HG02970 (cell line): Measurements from ENCODE around the gene RNLS.
"Not testable (repeated sequence)": the region's sequence is repeated elsewhere in the genome, so short reads cannot be mapped to it uniquely, and the experiment has no call there.

Source experiments
- ATAC-seq: cut with Tn5 transposase; IDR thresholded peaks from one replicate; pipeline ENCODE4 v1.9.1; 2021; ENCODE audit warnings: mild to moderate bottlenecking, moderate library complexity, moderate number of reproducible peaks; ENCODE audit not compliant: unreplicated experiment, low FRiP score

The RNLS gene

GRCh38 chr10:88486816-88487215, 96.3 kb downstream of the RNLS start:
- not testable (repeated sequence) for ATAC-seq

DNA sequence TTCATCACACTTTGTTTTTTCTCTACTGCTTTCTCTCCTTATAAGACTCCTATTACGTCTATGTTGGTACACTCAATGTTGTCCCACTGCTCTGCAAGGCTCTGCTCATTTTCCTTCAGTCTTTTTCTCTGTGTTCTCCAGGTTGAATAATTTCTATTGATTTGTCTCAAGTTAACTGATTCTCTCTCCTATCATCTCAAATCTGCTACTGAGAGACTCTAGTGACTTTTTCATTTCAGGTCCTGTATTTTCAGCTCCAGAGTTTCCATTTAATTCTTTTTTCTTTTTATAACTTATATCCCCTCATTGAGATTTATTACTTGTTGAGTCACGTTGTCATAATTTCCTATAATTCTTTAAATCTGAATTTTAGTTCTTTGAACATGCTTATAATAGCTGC, 100.9 kb downstream of the RNLS start:
- ATAC-seq, result no peak

DNA sequence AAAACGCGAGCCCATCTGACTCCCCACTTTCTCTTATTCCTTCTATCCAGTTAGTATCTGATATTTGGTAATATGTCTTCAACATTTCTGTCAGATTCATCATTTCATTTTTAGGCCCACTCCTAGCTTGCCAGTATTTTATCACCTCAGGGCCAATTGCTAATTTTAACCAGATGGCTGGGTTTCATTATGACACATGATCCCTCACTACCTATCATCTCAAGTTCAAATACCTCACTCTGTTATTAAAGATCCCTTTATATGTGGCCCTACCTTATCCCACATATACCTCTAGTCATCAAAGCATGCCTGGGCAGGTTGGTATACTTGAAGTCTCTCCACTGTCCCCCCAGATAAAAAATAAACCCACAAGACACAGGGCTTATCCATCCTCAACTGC, 104.9 kb downstream of the RNLS start:
- no peak for ATAC-seq

GRCh38 chr10:88477343-88478085, 105.6 kb downstream of the RNLS start:
- no peak for ATAC-seq

DNA sequence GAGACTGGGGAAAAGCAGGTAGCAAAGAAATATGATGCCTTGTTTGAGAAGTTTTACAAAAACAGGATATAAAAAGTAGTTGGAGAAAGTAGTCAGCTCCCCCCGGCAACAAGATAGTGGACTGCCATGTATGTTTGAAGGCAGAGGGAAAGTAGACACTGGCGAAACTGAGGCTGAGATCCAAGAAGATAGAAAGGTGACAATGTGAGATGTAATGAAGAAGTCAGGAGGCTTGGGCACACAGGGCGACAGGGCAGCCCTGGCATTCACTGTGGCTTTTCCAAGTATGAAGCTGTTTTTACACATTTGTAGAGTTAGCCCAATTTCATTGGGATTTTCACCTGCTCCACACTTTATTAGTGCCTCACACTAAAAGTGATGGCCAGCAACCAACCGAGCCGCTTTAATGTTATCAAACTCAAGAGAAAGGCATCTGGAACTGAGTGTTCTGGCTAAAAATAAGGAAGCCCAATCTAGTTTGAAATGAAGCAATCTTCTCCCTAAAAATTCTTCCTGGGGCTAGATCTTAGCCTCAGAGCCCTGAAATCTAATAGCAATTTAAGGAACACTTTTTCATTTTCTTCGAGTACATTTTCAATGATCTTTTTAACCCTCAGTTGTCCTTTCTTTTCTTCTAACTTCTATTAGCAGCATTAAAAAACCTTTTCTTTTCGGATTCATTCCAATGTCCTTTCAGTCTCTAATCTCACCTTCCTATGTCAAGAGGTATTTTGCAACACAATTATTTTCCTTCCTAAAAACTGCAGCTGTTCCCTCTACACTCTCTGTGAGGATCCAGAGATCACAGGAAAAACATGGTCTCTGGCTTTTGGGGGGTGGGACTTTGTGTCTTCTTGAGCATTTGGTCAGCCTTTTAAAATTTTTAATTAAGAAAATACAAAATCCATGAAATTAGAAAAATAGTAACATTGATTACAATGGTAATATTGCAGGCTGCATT, 108.0 kb downstream of the RNLS start:
- no peak for ATAC-seq

GRCh38 chr10:88473989-88474883, 108.9 kb downstream of the RNLS start:
- no peak for ATAC-seq

DNA sequence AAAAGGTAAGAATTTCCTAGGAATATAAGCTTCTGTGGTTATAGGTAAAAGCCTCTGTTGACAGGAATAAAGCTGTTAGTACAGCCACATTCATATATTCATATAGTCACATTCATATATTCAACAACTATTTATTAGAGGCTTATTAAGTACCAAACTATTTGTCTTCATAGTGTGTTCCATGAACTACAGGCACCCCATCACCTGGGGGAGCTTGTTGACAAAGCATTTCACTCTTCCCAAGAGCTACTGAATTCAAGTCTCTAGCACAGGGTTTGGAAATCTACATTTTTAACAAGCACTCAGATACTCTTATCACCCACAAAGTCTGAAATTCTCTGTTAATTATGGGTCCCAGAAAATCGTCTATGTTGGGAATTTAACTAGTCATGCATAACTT, 110.6 kb downstream of the RNLS start:
- no peak for ATAC-seq

GRCh38 chr10:88471899-88472298, 111.2 kb downstream of the RNLS start:
- ATAC-seq, result no peak

GRCh38 chr10:88467835-88468485, 115.2 kb downstream of the RNLS start:
- ATAC-seq, result no peak

DNA sequence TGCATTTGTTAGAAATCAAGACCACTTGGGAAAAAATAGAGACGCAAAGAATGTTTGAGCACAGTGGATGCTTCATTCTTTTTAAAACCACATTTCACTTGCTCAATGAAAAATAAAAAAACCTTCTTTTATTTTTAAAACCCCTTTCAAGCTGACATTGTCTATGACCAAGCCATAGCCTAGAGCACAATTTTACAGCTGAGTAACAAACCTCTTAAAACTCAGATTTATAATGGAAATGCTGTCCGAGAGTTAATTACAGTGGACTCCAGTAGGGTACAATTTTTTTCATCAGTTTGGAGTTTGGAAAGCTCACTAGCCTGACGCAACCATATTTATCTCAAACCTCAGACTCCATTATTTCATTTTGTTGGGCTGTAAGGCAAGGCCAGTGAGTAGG, 116.3 kb downstream of the RNLS start:
- no peak for ATAC-seq

- ATAC-seq, result no peak
Observed at GRCh38 chr10:88465765-88466164, 117.4 kb downstream of the RNLS start.

- no peak for ATAC-seq
Observed at GRCh38 chr10:88463811-88464210, 119.3 kb downstream of the RNLS start.

- no peak for ATAC-seq
Observed at GRCh38 chr10:88461426-88461825, 121.7 kb downstream of the RNLS start.

DNA sequence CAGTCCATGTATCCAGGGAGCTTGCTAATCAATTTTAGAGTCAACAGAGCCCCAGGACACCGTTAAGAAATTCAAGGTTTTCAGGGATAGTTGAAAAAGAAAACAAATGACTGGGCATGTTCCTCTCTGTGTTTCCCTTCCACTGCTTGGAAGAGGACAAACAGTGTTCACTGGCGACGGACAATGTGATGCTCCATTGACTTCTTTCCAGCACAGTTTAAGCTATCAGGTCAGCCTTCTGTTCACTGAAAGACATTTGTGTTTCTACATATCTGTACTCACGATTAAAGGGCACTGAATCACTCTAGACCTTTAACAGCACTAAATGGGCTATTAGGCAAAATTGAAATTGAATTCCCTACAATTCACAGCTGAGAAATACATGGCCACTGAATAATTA, 123.6 kb downstream of the RNLS start:
- ATAC-seq, result no peak

GRCh38 chr10:88458209-88458608, 124.9 kb downstream of the RNLS start:
- ATAC-seq, result no peak

GRCh38 chr10:88457660-88458059, 125.5 kb downstream of the RNLS start:
- no peak for ATAC-seq

DNA sequence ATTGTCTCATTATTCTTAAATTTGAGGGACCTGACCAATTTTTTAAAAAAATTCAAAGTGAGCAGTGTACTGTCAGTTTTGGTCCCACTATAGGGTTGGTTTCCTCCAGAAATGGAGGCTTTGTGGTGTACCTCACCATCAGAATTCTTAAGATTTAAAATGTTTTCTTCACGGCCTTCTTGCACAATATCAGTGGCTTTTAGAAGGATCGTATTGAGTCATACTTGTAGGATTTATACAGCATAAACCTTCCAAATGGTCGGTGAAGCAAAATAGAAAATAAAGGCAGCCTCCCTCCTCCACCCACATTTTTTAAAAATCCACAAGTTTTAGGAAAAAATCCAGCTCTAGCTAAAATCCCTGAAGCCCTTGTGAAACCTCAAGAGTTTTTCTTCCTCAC, 126.4 kb downstream of the RNLS start:
- ATAC-seq, result no peak

DNA sequence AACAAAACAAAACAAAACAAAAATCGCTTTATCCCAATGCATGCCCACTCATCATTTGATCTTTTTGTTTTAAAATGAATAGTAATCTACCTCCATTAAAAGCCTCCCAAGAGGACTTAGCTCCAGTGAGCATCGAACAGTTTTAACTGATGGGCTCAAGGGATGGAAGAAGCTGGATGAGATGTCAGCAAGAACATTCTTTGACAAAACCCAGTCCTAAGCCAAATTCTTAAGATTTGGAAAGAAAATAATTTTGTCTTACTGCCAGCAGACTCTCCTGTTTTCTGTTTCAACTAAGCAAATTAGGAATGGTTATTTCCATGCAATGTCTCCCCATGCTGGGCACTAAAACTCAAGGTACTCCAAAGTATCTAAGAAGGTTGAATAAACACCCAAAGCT, 127.3 kb downstream of the RNLS start:
- no peak for ATAC-seq

- ATAC-seq, result no peak
Observed at GRCh38 chr10:88450201-88450600, 132.9 kb downstream of the RNLS start.

DNA sequence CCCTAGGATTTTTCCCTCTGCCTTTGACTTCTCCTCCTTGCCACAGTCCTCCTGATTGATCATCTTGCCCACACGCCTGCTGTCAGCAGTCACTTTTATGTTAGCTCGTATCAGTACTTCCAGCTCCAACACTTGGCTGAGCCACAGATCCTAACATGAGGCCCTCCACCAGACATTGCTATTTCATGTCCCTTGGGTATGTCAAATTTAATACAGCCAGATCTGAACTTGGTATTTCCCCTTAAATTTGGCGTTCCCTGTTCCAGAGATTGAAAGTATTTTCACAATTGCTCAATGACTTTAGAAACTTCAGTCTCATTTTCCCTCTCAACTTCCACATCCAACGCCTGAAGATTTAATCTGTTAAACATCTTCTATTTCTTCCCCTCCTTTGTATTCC, 140.4 kb downstream of the RNLS start:
- ATAC-seq, result no peak
